Stimulated activated CD8-positive, alpha-beta memory T cell treated with anti-CD3 and anti-CD28 coated beads, Interleukin-4, amount 100 ng/mL, for 48 hours (primary cell): ENCODE results near the gene ARSB.
"Not testable (repeated sequence)": the region's sequence is repeated elsewhere in the genome, so short reads cannot be mapped to it uniquely, and the experiment has no call there.

Source experiments
- DNase-seq: peaks from one replicate; pipeline ENCODE4 v3.0.0-alpha.2; 2020

Gene ARSB

GRCh38 chr5:78896132-78896531 lies 89.0 kb downstream of the ARSB start:
- no peak for DNase-seq

GRCh38 chr5:78895616-78896015 lies 89.5 kb downstream of the ARSB start:
- DNase-seq = no peak

GRCh38 chr5:78893940-78894677 lies 91.0 kb downstream of the ARSB start:
- DNase-seq = no peak

GRCh38 chr5:78890667-78891379 lies 94.3 kb downstream of the ARSB start:
- no peak for DNase-seq

- DNase-seq = no peak
Measured at GRCh38 chr5:78889369-78890140, 95.6 kb downstream of the ARSB start.

DNA sequence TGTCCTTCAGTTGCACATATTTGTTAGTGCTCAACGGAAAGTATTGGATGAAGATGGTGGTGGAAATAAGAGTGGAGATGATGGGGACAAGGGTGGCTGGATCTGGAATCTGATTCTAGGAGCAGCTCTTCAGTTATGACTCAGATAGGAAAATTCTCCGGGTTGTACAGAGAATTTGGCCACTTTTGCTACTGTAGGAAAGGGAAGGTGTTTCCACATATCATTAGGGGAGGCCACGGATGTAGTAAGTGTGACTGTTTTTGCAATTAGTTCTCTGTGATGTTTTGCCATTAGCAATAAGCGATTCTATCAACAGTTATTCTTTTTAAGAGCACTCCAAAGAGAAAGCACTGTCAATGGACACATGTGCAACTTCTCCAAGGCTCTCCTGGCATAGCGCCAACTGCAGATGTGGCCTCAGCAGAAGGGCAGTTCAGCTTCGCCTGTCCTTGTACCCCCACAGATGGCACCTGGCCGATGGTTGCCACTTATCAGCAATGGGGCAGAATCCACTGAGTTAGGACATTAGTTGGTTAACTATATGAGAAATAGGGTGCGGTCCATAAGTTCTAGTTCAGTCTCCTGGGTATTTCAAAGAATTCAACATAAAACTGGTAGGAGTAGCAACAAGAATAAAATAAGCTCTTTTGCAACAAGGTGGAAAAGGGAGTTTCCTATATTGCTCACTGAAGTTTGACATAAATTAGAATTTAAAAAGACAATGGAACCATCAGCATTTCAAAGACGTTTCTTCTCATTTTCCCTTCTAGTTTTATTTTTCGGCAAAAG lies 96.3 kb downstream of the ARSB start:
- no peak for DNase-seq

DNA sequence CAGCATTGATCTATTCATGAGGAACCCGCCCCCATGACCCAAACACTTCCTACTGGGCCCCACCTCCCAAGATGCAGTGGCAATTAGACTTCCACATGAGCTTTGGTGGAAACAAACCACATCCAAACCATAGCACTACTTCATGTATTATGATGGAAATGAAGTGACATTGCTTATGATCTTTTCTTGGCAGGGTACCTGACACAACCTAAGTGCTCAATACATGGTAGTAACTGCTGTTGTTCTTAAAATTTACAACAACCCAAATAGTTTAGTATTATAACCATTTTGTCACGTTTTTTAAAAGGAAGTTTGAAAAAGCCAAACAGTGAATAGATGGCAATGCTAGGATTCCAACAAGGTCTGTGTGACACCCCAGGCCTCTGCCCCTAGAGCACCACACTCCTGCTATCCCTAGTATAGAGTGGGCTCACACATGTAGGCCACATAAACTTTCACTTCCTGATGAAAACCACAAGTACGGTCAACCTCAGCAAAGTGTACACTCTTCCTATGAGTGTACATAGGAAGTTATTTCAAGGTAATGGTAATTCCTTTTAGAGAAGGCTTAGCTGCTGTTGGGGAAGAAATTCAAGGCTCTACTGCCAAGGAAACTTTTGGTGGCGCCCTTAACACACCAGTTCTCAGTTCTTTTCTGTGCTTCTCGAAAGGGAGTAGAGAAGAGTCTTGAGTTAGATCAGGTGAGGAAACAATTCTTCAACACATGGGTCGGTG lies 97.6 kb downstream of the ARSB start:
- DNase-seq = no peak

GRCh38 chr5:78886341-78887230 lies 98.5 kb downstream of the ARSB start:
- no peak for DNase-seq

DNA sequence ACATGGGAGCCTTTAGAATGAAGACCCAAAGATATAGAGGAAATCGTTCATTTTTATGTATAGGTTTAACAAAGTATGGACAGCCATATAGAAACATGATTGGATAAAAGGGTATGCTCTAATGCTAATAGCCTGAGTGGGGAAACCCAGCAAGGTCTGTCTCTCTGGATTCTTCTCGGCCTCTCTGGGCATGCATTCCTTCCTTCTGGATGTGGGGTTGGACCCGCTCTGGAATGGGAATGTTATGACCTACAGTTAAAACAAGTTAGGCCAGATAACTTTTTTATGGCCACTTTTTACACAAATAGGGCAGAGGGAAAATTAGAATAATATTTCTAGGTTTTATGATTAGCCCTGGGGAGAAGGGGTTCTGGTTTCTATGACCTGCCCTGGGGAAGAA lies 103.2 kb downstream of the ARSB start:
- DNase-seq = no peak

DNA sequence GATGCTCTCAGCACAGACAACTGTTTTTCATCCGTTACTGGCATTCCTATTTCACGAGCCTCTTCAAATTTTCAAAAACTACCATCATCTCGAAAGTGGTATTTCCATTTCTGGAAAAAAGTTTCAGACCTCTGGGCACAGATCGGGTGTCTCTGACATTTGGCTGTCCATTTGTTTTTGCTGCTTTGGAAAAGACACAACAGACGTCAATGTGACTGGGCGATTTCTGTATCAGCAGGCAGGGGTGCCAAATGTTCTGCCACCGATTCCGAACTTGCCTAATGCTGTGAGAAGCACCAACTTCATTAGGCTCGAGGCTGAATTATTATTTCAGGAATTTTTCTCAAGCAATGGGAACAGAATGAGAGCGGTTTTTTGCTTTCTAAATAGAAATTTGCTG lies 105.6 kb downstream of the ARSB start:
- DNase-seq = no peak

GRCh38 chr5:78866076-78866475 lies 119.0 kb downstream of the ARSB start:
- not testable (repeated sequence) for DNase-seq

DNA sequence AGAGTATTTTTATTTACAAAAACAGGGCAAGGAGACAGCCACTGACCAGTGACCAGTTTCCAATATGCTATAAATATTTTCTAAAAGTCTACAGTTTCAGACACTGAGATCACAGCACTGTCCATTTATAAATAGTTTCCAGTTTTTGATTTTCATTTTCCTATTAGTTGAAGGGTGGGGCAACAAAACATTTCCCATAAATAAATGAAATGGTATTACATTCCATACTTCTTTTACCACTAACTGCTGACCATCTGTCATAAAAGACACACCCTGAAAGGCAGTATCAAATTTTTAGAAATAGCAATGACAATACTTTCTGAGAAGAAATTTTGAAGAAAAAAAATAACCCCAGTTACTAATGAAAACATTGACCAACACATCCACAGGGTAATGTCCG lies 126.7 kb downstream of the ARSB start:
- DNase-seq = no peak

GRCh38 chr5:78855026-78855425 lies 130.1 kb downstream of the ARSB start:
- DNase-seq = no peak

DNA sequence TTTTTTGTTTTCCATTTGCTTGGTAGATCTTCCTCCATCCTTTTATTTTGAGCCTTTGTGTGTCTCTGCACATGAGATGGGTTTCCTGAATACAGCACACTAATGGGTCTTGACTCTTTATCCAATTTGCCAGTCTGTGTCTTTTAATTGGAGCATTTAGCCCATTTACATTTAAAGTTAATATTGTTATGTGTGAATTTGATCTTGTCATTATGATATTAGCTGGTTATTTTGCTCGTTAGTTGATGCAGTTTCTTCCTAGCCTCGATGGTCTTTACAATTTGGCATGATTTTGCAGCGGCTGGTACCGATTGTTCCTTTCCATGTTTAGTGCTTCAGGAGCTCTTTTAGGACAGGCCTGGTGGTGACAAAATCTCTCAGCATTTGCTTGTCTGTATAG lies 133.2 kb downstream of the ARSB start:
- DNase-seq = not testable (repeated sequence)

GRCh38 chr5:78845470-78845869 lies 139.6 kb downstream of the ARSB start:
- DNase-seq = no peak

- DNase-seq = no peak
Measured at GRCh38 chr5:78843436-78843835, 141.7 kb downstream of the ARSB start.

DNA sequence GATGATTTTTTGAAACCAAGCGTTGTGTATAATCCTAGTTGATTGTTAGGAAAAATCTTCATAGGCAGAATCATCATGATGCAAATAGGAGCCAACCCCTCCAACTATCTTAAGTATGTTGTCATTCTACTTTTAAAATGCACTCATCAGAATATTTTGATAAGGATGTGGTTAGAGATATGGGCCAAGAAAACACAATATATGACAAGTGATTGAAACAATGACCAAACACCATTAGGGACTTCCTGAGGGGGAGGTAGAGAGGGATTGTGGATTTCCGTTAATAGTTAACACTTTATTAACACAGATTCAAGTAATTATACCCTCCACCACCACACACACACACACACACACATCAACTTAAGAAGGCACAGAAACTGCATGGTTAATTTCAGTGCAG lies 143.3 kb downstream of the ARSB start:
- no peak for DNase-seq

DNA sequence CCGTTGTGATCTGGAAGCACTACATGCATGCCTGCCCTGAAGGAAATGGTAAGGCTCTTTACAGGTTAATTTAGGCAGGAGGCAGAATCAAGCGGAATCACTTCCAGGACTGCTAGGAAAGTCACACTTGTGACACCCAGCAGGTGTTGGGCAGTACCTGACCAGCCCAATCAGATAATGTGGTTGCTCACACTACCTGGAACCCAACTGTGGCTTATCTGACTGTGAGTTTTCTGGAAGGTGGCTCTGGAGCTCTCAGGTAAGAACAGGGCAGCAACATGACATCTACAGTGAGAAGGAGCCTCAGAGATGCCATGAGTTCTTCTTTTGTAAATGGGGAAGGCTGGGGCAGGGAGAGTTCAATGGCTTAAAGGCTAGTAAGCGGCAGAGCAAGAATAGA lies 146.4 kb downstream of the ARSB start:
- DNase-seq = no peak

GRCh38 chr5:78837836-78838235 lies 147.3 kb downstream of the ARSB start:
- no peak for DNase-seq

DNA sequence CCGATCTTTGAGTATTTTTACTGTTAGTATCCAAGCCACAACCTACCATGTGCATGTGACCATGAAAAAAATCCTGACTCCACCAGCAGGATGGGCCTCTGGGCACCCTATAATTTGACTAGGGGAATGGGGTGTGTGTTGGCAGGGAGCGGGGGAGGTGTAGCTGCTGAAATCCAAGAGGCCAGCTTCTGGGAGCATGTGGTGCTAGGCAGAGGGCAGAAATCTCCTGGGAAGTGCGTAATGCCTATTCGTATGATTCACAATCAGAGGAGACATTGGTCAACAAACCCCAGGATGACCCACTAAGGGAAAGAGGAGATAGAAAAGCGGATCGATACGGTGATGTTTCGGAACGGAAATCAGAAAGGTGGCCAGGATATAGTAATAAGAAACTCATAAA lies 149.9 kb downstream of the ARSB start:
- no peak for DNase-seq

DNA sequence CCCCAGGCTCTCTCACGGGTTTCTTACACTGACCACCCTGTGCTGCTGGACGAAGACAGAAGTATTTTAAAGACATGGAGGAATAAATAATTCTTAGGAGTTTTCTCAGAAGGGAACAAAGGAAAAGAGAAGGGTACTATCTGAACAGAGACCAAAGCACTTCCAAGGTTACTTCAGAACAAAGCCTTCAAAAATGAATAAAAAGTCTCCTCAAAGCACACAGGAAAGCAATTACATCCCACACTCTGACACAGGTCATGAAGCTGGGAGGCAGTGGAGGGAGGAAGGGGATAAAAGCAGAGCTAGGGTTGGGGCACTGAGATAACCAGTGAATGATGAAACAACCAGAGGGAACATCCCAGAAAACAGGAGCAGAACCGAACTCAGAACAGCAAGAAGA lies 151.8 kb downstream of the ARSB start:
- DNase-seq = no peak
